Measurements from ENCODE around the gene LTO1.
A peak's percentile ranks its signal among the peaks of the same experiment; 100 is the strongest.

The LTO1 gene

DNA sequence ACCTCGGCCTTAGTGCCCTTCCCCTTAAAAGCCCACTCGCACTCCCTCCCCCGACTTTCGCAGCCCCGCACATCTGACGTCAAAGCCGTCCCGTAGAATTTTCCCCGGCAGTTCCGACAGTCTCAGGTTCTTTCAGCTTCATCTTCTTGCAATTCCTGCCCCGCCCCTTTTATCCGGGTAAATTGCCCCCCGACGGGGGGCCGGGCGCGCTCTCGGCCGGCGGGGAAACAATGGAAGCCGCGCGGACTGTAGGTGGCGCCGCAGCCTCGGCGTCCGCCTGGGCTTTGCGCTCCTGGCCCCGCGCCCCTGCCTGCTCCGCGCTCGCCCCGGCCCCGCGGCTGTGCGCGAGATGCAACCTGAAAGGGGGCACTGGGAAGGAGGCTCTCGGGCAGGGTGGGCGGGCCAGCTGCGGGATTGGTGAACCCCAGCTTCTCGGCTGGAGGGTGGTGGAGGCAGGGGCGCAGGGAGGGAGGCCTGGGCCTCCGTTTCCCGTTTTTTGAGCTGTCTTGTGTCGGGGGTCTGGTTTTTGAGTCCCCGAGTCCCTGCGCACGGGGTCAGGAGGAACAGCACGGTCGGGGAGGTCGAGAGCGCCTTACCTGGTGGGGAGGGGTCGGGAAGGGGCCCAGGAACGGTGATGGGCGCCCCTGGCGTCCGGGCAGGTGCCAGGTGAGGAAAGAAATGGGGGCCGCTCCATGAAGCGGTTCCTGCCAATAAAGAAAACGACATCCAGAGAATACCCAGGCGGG, 29.5 kb upstream of the LTO1 start:
- H3K27ac ChIP-seq: no peak overlapping the region
- TF ChIP-seq, protein P1, sequence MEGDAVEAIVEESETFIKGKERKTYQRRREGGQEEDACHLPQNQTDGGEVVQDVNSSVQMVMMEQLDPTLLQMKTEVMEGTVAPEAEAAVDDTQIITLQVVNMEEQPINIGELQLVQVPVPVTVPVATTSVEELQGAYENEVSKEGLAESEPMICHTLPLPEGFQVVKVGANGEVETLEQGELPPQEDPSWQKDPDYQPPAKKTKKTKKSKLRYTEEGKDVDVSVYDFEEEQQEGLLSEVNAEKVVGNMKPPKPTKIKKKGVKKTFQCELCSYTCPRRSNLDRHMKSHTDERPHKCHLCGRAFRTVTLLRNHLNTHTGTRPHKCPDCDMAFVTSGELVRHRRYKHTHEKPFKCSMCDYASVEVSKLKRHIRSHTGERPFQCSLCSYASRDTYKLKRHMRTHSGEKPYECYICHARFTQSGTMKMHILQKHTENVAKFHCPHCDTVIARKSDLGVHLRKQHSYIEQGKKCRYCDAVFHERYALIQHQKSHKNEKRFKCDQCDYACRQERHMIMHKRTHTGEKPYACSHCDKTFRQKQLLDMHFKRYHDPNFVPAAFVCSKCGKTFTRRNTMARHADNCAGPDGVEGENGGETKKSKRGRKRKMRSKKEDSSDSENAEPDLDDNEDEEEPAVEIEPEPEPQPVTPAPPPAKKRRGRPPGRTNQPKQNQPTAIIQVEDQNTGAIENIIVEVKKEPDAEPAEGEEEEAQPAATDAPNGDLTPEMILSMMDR (IDR thresholded peaks at IDR 0.05): peak; percentile 90
- TF ChIP-seq ZFX (IDR thresholded peaks at IDR 0.05; ENCODE audit: borderline replicate concordance): no peak

DNA sequence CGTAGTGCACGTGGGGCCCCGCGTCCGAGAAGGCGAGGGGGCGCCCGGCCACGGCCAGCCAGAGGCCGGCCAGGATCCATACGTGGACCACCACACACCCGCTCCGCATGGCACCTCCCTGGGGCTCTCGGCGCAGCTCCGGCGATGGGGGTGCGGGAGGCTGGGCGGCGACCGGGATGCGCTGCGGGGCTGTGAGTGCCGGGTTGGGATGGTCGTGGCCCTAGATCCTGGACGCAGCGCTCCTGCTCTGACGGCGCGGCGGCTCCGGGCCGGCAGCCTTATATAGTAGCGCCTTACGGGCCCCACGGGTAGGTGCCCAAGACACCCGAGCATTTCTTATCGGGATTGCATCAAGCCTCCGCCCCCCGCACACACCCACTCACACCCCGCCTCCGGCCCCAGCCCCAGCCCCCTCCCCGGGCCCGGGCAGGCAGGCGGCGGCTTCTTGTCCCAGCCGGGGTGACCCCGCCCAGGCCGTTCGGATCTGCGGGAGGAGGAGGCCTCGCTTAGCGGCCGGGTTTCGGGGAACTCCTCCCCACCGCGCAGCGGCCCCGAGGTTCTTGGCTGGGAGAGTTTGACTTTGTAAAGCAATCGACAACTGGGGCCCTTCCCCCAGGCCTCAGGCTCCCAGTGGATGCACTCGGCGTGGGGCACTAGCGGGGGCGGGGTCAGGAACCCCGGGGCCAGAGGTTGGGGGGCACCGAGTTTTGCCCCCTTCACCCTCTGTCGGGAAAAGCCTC, 28.8 kb upstream of the LTO1 start, which contains the start of gene FGF19:
Gene FGF19 (minus strand): TSS at position 255 of the 740 bp plus-strand sequence. CDS start 146 bp downstream, at position 109.
- H3K27ac ChIP-seq: no peak within 1 kb of the TSS
- TF ChIP-seq, protein P1 (IDR thresholded peaks at IDR 0.05): no peak
- no peak for TF ChIP-seq ZFX (IDR thresholded peaks at IDR 0.05; ENCODE audit: borderline replicate concordance)

DNA sequence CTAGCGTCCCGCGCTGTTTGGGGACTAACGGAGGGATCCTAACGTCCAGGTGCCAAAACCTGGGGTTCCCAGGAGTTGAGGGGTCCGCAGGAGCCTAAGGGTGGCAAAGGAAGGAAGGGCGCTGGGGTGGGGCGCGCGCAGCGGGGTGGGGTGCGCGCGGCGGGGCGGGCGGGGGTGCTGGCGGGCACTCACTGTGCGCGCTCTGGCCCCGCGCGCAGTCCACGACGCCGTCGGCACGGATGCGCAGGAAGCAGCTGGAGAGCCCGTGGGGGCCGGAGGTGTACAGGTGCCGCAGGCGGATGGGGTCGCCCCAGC, 28.3 kb upstream of the LTO1 start:
- H3K27ac ChIP-seq: no peak overlapping the region
- TF ChIP-seq ZFX (IDR thresholded peaks at IDR 0.05; ENCODE audit: borderline replicate concordance): no peak
- TF ChIP-seq, protein P1 (IDR thresholded peaks at IDR 0.05): no peak

DNA sequence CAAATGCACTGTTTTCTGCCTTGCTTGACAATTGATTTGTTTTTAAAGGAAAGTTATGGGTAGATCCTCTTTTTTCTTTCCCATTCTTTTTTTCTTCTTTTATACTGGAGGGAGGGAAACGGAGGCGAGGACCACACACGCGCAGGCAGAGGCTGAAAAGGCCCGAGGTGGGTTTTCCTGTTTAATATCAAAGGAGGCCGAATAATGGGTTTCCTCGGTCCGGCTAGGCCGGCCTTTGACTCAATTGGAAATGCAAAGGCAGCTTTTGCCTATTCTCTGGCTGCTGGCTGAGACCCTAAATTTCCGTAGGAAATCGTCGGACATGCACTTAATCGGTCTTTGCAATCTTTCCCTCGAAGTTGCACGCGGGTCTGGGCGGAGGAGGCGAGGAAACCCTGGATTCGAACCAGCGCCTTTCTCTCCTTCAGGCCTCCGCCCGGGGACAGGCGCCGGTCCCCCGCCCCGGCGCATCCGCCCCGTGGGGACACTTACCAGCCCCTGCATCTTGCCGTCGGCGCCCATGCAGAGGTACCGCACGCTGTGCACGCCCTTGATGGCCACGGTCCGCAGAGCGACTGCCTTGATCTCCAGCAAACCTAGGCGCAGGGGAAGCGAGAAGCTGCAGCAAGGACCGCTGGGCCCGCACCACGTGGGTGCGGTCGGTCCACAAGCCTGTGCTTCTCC, 27.8 kb upstream of the LTO1 start:
- H3K27ac ChIP-seq: no peak overlapping the region

DNA sequence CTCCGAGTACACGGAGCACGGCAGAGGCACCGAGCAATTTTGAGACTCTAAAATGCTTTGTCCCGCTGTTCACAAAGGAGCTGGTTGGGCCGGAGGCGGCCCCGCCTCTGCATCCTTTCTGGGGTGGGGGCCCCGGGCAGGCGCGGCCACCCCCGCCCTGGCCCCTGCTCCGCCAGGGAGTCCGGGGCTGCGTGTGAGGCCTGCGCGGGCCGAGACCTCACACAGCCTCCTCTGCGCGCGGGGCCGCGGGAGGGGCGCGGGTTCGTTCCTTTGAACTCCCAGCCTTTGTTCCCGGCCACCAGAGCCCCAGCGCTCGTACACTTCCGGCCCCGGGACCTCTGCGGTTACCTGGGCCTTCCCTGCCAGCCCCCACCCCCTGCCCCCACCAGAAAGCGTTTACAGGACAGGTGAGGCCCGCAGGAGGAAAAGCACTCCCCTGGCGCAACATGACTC, 27.1 kb upstream of the LTO1 start:
- H3K27ac ChIP-seq: no peak overlapping the region
- TF ChIP-seq, protein P1 (IDR thresholded peaks at IDR 0.05): no peak
- no peak for TF ChIP-seq ZFX (IDR thresholded peaks at IDR 0.05; ENCODE audit: borderline replicate concordance)

More for the DNA sequence above, 27.8 kb upstream of the LTO1 start:
- TF ChIP-seq ZFX (IDR thresholded peaks at IDR 0.05; ENCODE audit: borderline replicate concordance): no peak
- TF ChIP-seq, protein P1 (IDR thresholded peaks at IDR 0.05): no peak

DNA sequence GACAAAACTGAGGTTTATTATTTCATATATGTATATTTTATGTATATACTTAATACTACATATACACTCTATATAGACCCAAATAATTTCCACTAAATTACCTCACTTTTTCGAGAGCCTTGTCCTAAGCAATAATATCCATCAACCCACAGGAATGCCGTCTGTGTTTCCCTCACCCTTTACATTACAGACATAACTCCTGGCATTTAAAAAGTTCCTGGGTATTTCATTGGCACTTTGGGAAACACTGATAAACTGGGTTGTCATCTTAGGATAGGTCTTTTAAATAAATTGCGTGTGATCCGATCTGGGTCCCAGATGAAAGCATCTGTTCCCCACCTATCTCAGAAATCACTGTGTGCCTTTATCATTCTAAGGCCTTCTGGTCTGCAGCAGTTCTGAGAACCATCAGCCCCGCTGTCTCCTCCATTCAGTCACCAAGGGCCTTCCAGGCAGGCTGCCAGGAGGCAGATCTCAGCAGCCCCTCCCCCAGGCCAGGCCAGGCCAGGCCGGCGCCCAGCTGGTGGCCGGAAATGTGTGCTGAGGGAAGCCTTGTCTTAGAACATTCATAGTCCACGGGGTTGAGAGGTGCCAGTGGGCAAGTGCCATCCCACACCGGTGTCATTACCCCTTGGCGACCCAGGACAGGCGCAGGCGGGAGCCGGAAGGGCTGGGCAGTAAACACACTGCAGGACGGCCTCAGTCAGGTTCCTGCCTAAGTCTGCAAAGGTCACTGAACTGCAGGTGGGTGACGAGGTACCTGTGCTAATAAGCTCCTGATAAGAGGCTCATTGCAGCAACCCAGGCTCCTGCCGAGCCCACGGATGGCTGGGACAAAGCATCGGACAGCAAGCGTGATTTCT, 25.4 kb upstream of the LTO1 start:
- H3K27ac ChIP-seq: no peak overlapping the region
- TF ChIP-seq ZFX (IDR thresholded peaks at IDR 0.05; ENCODE audit: borderline replicate concordance): no peak
- TF ChIP-seq, protein P1 (IDR thresholded peaks at IDR 0.05): no peak
